GM21717 (cell line): ENCODE results near the gene HYAL1.
"Not testable (repeated sequence)": the region's sequence is repeated elsewhere in the genome, so short reads cannot be mapped to it uniquely, and the experiment has no call there.

Experiments used
- ATAC-seq: cut with Tn5 transposase; IDR thresholded peaks from one replicate; pipeline ENCODE4 v1.9.1; 2021; ENCODE audit warnings: mild to moderate bottlenecking, moderate library complexity; ENCODE audit not compliant: unreplicated experiment

The HYAL1 gene

GRCh38 chr3:50263478-50264382 is 39.6 kb downstream of the HYAL1 start:
- ATAC-seq = no peak

GRCh38 chr3:50262778-50263177 is 40.6 kb downstream of the HYAL1 start:
- ATAC-seq = no peak

DNA sequence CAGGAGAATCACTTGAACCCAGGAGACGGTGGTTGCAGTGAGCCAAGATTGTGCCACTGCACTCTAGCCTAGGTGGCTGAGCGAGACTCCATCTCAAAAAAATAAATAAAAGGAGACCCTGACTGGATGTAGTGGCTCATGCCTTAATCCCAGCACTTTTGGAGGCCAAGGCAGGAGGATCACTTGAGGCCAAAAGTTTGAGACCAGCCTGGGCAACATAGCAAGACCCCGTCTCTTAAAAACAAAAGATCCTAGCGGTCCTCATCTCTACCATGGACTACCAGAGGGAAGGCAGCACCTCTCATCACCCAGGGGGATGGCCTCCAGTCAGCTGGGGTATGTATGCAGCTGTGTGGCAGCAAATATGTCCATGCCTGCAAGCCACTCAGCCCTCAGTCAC is 41.2 kb downstream of the HYAL1 start:
- ATAC-seq = not testable (repeated sequence)

DNA sequence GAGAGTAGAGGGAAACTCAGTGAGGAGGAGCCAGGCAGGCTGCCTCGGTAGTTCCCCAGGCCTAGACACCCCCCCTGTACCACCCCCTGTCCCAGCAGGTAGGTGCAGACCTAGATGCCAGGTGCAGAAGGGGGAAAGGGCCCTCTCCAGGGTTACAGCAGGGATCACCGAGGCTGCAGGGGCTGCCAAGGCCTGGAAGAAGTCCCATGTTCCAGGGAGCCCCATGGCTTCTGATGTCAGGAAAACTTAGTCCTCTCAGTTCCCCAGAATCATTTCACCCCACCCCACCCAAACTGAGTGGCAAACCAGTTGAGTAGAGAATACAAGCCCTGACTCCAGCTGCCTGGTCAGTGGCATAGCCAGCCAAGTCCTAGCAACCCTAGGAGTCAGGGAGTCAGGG is 41.9 kb downstream of the HYAL1 start:
- no peak for ATAC-seq

- no peak for ATAC-seq
These were observed 42.4 kb downstream of the HYAL1 start for GRCh38 chr3:50260942-50261441.

GRCh38 chr3:50260027-50260941 is 43.1 kb downstream of the HYAL1 start:
- ATAC-seq = peak; percentile 76

- ATAC-seq = peak; percentile 9
These were observed 43.8 kb downstream of the HYAL1 start for GRCh38 chr3:50259432-50260026.

DNA sequence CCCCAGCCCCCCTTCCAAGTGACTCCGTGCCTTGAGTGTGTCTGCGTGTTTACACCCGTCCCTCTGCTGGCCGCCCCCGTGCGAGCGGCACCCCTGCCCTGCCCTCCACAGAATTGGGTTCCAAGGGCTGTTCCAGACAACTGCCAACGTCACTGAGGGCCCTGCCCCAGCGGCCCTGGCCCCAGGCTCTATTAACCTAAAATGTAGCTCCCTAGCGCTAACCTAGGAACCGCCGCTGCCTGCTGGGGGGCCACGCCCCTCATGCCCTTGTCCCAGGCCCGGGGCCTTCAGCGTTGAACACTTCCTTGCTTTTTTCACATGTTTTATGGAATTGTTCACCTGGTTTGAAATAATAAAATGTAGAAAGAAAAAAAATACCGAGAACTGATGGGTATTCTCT is 44.4 kb downstream of the HYAL1 start:
- no peak for ATAC-seq

- no peak for ATAC-seq
These were observed 45.2 kb downstream of the HYAL1 start for GRCh38 chr3:50258029-50258680.

- no peak for ATAC-seq
These were observed 46.1 kb downstream of the HYAL1 start for GRCh38 chr3:50256978-50257890.

- ATAC-seq = no peak
These were observed 48.1 kb downstream of the HYAL1 start for GRCh38 chr3:50255251-50255615.

GRCh38 chr3:50254577-50255250 is 48.7 kb downstream of the HYAL1 start:
- ATAC-seq = no peak

DNA sequence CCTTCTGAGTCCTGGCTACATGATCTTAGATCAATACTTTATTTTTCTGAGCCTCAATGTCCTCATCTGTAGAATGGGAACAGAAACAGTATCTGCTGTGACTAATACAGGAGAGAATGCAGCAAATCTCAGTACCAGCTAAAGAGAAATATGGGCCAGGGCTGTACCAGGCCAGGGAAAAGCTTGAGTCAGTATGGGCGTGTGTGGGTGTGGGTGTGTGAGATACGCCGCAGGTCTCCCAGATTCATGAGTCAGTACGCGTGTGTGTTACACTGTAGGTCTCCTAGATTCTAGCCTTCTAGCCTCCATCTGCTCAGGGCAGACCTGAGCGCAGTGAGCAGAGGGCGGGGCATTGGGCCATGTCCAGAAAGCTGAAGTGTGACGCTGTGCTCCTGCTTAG is 52.2 kb downstream of the HYAL1 start:
- no peak for ATAC-seq

- ATAC-seq = no peak
These were observed 52.9 kb downstream of the HYAL1 start for GRCh38 chr3:50250514-50250913.
